Thymus (tissue), 11 donors: Measurements from ENCODE around the gene WDR82. TPM values are rescaled to one million over a fixed set of nuclear protein-coding genes. Genes with fewer than 3 reads are reported as not detected.

Source experiments
- DNase-seq, 9 donors: peaks; one replicate each; pipeline ENCODE4 v3.0.0-alpha.2; 2013; ENCODE audit warnings: low spot score in 9 of 9, low read depth in 6 of 9, missing footprints in 1 of 9
- H3K27ac ChIP-seq, 2 donors: one replicate each; pipeline ENCODE4 v1.5.1; 2013; ENCODE audit warnings: control low read depth in 1 of 2, low read depth in 1 of 2, low read length in 1 of 2, mild to moderate bottlenecking in 1 of 2, moderate library complexity in 1 of 2
- H3K27me3 ChIP-seq, 2 donors: one replicate each; pipeline ENCODE4 v1.5.1; 2013; ENCODE audit warnings: low read length in 1 of 2; ENCODE audit not compliant: control insufficient read depth in 2 of 2, insufficient read depth in 1 of 2
- H3K36me3 ChIP-seq, 2 donors: one replicate each; pipeline ENCODE4 v1.5.1; 2013; ENCODE audit warnings: low read length in 1 of 2, mild to moderate bottlenecking in 1 of 2, moderate library complexity in 1 of 2; ENCODE audit not compliant: control insufficient read depth in 2 of 2, insufficient read depth in 2 of 2
- H3K4me1 ChIP-seq, 2 donors: one replicate each; pipeline ENCODE4 v1.5.1; 2013; ENCODE audit warnings: low read length in 2 of 2; ENCODE audit not compliant: control insufficient read depth in 2 of 2, insufficient read depth in 2 of 2
- H3K4me3 ChIP-seq, 2 donors: one replicate each; pipeline ENCODE4 v1.5.1; 2013; ENCODE audit warnings: low read length in 2 of 2, control low read depth in 1 of 2, mild to moderate bottlenecking in 1 of 2
- H3K9me3 ChIP-seq, 2 donors: one replicate each; pipeline ENCODE4 v1.5.1; 2013; ENCODE audit warnings: low read length in 1 of 2, mild to moderate bottlenecking in 1 of 2; ENCODE audit not compliant: control insufficient read depth in 2 of 2, insufficient read depth in 1 of 2
- WGBS: extraction: QIAGEN DNeasy Blood & Tissue Kit; methylation state at CpG from one replicate; pipeline ENCODE4 v1.1.7; 2013; 5-methylcytosine and 5-hydroxymethylcytosine counted together
- polyA plus RNA-seq: library from polyadenylated mRNA; stranded (reverse); fragments of 200-250 nt; gene quantifications from one replicate; pipeline ENCODE4 v1.2.3, GENCODE V29; 2013
- total RNA-seq: library from RNA; stranded (reverse); fragments of 120-200 nt; gene quantifications from one replicate; pipeline ENCODE4 v1.2.4, GENCODE V29; 2013
- donor health status: healthy.

The WDR82 gene
- total and polyA plus RNA-seq, 2 donors: 47.4 to 60.5 TPM

GRCh38 chr3:52299879-52300611 is 21.6 kb upstream of the WDR82 start:
- Histone ChIP-seq H3K27ac (no peak overlapping the region), H3K4me1 (peaks cover 0 to 13% of the 10 kb centered on the region in 2 donors), H3K27me3 (peaks cover 0 to 15% of the 10 kb centered on the region in 2 donors), H3K36me3 (no peaks in the 10 kb centered on the region), H3K9me3 (no peaks in the 10 kb centered on the region), H3K4me3 (no peak overlapping the region)
- 44% methylated on average over 14 of the region's 14 CpGs for WGBS
- no peak for DNase-seq

GRCh38 chr3:52299247-52299878 is 20.9 kb upstream of the WDR82 start:
- DNase-seq: no peak
- WGBS: 74% methylated on average over 10 of the region's 10 CpGs

GRCh38 chr3:52298149-52299098 is 20.0 kb upstream of the WDR82 start:
- H3K9me3 ChIP-seq: no peaks in the 10 kb centered on the region
- H3K27ac ChIP-seq: no peak overlapping the region
- H3K36me3 ChIP-seq: peaks cover 2 to 3% of the 10 kb centered on the region in 2 donors
- peaks cover 0 to 13% of the 10 kb centered on the region in 2 donors for H3K4me1 ChIP-seq
- DNase-seq: no peak
- H3K27me3 ChIP-seq: peaks cover 0 to 15% of the 10 kb centered on the region in 2 donors
- 50% methylated on average over 17 of the region's 17 CpGs for WGBS
- H3K4me3 ChIP-seq: no peak overlapping the region

More at GRCh38 chr3:52299247-52299878, 20.9 kb upstream of the WDR82 start:
- peaks cover 0 to 13% of the 10 kb centered on the region in 2 donors for H3K4me1 ChIP-seq
- no peak overlapping the region for H3K4me3 ChIP-seq
- H3K27ac ChIP-seq: no peak overlapping the region
- peaks cover 0 to 15% of the 10 kb centered on the region in 2 donors for H3K27me3 ChIP-seq
- H3K36me3 ChIP-seq: no peaks in the 10 kb centered on the region
- H3K9me3 ChIP-seq: no peaks in the 10 kb centered on the region

GRCh38 chr3:52297242-52298148 is 19.0 kb upstream of the WDR82 start:
- no peak for DNase-seq
- Histone ChIP-seq H3K27ac (no peak overlapping the region), H3K27me3 (peaks cover 0 to 15% of the 10 kb centered on the region in 2 donors), H3K4me3 (no peak overlapping the region), H3K4me1 (peaks cover 0 to 13% of the 10 kb centered on the region in 2 donors), H3K36me3 (peaks cover 11 to 12% of the 10 kb centered on the region in 2 donors), H3K9me3 (no peaks in the 10 kb centered on the region)
- WGBS: 67% methylated on average over 11 of the region's 11 CpGs

GRCh38 chr3:52295671-52296208 is 17.3 kb upstream of the WDR82 start:
- 96% methylated on average over 5 of the region's 5 CpGs for WGBS
- peaks cover 25 to 27% of the 10 kb centered on the region in 2 donors for H3K36me3 ChIP-seq
- DNase-seq: no peak
- H3K9me3 ChIP-seq: no peaks in the 10 kb centered on the region
- peaks cover 0 to 13% of the 10 kb centered on the region in 2 donors for H3K27me3 ChIP-seq
- no peak overlapping the region for H3K27ac ChIP-seq
- peaks cover 0 to 19% of the 10 kb centered on the region in 2 donors for H3K4me1 ChIP-seq
- no peak overlapping the region for H3K4me3 ChIP-seq

- peaks cover 27% of the 10 kb centered on the region in 2 donors for H3K36me3 ChIP-seq
- WGBS: 97% methylated on average over 11 of the region's 11 CpGs
- H3K27ac ChIP-seq: no peak overlapping the region
- no peak overlapping the region for H3K4me3 ChIP-seq
- peaks cover 0 to 16% of the 10 kb centered on the region in 2 donors for H3K4me1 ChIP-seq
- no peaks in the 10 kb centered on the region for H3K9me3 ChIP-seq
- DNase-seq: no peak
- peaks cover 0 to 8% of the 10 kb centered on the region in 2 donors for H3K27me3 ChIP-seq
These were observed 16.1 kb upstream of the WDR82 start for GRCh38 chr3:52294320-52295150.

GRCh38 chr3:52293491-52294319 is 15.3 kb upstream of the WDR82 start:
- H3K27ac ChIP-seq: no peak overlapping the region
- 97% methylated on average over 17 of the region's 17 CpGs for WGBS
- H3K4me3 ChIP-seq: no peak overlapping the region
- peaks cover 0 to 3% of the 10 kb centered on the region in 2 donors for H3K27me3 ChIP-seq
- peaks cover 0 to 11% of the 10 kb centered on the region in 2 donors for H3K4me1 ChIP-seq
- DNase-seq: no peak
- H3K36me3 ChIP-seq: peaks cover 27% of the 10 kb centered on the region in 2 donors
- no peaks in the 10 kb centered on the region for H3K9me3 ChIP-seq
